HG02885 (cell line): ENCODE data around the gene ZFTA.
"Not testable (repeated sequence)": the region's sequence is repeated elsewhere in the genome, so short reads cannot be mapped to it uniquely, and the experiment has no call there.

Experiments
- ATAC-seq: cut with Tn5 transposase; IDR thresholded peaks from one replicate; pipeline ENCODE4 v1.9.1; 2021; ENCODE audit warnings: mild to moderate bottlenecking; ENCODE audit not compliant: unreplicated experiment, poor library complexity

The ZFTA gene

GRCh38 chr11:63768237-63769041 is at the start of gene ZFTA:
ZFTA (minus strand) TSS chr11:63768775; CDS start chr11:63768622, 153 bp downstream.
- peak; percentile 70 for ATAC-seq

DNA sequence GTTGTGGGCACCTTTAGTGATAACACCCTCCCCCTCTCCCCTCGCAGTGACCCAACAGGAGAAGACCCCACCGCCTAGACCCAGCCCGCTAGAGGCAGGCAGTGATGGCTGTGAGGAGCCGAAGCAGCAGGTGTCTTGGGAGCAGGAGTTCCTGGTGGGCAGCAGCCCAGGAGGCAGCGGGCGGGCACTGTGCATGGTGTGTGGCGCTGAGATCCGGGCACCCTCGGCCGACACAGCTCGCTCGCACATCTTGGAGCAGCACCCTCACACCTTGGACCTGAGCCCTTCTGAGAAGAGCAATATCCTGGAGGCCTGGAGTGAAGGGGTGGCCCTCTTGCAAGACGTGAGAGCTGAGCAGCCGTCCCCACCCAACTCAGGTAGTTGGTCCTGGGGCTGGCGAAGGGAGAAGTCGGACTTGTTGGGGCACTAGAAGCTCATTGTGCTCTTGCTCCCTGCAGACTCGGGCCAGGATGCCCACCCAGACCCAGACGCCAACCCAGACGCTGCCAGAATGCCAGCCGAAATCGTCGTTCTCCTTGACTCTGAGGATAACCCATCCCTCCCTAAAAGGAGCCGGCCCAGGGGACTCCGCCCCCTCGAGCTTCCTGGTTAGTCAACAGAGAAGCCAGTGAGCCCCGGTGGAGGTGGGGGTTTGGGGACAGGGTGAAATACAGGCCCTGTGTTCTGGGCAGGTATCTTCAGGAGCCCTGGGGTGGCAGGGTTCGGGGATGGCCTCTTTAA is 49.4 kb upstream of the ZFTA start:
- ATAC-seq = no peak

- ATAC-seq = no peak
Measured at GRCh38 chr11:63816732-63817131, 48.2 kb upstream of the ZFTA start.

- no peak for ATAC-seq
Measured at GRCh38 chr11:63816166-63816565, 47.6 kb upstream of the ZFTA start.

GRCh38 chr11:63814383-63814736 is 45.8 kb upstream of the ZFTA start:
- no peak for ATAC-seq

GRCh38 chr11:63813563-63814382 is 45.2 kb upstream of the ZFTA start:
- ATAC-seq = peak; percentile 33

- peak; percentile 89 for ATAC-seq
Measured at GRCh38 chr11:63813035-63813562, 44.5 kb upstream of the ZFTA start, which contains the start of gene SPINDOC. SPINDOC (plus strand) TSS chr11:63813456; CDS start chr11:63813687, 231 bp downstream.

DNA sequence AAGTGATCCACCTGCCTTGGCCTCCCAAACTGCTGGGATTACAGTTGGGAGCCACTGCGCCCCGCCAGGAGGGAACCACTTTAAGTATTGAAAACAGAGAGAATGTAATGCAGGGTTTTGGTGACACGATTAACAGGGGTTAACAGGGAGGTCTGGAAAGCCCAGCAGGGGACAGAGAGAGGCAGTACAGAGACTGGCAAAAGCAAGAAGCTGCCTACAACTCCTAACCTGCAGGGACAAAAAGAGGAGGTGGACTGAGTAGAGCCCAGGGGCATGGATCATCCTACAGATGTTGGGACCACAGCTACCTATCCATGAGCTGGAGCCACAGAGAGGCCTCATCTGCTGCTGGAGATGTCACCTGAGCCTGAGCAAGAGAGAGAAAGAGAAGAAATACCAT is 42.9 kb upstream of the ZFTA start:
- ATAC-seq = no peak

DNA sequence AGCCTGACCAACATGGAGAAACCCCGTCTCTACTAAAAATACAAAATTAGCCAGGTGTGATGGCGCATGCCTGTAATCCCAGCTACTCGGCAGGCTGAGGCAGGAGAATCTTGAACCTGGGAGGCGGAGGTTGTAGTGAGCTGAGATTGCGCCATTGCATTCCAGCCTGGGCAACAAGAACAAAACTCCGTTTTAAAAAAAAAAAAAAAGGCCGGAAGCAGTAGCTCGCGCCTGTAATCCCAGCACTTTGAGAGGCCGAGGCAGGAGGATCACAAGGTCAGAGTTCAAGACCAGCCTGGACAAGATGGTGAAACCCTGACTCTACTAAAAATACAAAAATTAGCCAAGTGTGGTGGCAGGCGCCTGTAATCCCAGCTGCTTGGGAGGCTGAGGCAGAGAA is 41.8 kb upstream of the ZFTA start:
- ATAC-seq = not testable (repeated sequence)

GRCh38 chr11:63805844-63806415 is 37.4 kb upstream of the ZFTA start:
- no peak for ATAC-seq

DNA sequence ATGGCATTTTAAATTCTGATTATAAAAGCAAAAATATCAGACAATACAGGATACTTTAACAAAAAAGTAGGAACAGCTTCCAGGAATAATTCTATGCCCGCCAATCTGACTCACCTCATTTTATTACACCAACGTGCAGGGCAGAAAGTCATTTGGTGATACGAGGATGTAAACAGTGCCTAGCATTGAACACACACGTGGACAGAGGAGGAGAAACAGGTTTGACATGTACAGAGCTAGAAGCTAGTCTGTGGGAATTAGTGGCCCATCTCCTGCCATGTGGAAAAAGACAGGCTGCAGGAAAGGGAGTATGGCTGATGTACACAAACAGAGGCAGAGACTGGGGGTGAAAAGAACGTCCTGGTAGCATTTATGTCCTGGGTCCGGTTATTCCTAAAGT is 35.7 kb upstream of the ZFTA start:
- ATAC-seq = no peak

DNA sequence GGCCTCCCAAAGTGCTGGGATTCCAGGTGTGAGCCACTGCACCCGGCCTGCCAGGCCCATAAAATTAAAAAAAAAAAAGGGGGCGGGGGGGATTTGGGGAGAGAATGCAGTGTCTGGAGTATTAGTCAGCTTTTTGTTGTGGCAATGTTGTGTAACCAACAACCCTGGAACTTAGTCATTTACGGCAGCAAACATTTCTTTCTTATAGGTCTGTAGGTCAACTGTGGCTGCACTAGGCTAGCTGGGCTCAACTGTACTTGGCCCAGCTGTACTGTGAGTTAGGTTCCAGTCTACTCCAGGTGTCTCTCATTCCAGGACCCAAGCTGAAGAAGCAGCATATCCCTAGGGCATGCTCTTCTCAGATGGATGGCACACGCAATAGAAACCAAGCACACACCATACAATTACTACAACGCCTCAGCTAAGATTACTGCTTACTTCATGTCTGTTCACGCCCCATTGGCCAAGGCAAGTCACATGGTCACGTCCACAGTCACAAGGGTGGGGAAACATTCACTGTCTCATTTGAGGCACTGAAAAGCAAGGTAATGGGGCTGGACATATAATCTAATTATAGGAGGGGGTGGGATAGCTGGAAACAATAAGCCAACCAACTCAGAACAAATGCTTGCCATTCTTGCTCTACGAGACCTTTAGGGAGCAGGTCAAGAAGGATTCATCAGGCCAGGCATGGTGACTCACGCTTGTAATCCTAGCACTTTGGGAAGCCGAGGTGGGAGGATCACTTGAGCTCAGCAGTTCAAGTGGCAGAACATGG is 34.3 kb upstream of the ZFTA start:
- no peak for ATAC-seq

GRCh38 chr11:63800921-63801320 is 32.3 kb upstream of the ZFTA start:
- no peak for ATAC-seq

GRCh38 chr11:63795066-63795465 is 26.5 kb upstream of the ZFTA start:
- ATAC-seq = no peak

DNA sequence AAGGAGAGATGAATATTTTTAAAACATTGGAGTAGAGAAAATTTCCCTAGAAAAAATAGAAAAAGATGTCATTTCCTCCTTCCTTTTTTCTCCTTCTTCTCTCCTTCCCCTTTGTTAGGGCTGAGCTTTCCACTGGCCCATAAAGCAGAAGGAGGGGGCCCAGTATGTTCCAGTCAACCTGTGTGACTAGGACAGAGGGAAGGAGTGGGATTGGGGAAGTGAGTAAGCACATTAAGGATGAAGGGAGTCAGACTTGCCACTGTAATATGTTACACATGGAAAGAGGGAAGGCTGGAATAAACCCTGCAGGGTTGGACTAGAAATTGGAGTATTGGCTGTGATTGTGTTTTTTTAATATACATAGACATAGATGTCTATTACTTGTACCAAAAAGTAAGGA is 24.6 kb upstream of the ZFTA start:
- no peak for ATAC-seq

DNA sequence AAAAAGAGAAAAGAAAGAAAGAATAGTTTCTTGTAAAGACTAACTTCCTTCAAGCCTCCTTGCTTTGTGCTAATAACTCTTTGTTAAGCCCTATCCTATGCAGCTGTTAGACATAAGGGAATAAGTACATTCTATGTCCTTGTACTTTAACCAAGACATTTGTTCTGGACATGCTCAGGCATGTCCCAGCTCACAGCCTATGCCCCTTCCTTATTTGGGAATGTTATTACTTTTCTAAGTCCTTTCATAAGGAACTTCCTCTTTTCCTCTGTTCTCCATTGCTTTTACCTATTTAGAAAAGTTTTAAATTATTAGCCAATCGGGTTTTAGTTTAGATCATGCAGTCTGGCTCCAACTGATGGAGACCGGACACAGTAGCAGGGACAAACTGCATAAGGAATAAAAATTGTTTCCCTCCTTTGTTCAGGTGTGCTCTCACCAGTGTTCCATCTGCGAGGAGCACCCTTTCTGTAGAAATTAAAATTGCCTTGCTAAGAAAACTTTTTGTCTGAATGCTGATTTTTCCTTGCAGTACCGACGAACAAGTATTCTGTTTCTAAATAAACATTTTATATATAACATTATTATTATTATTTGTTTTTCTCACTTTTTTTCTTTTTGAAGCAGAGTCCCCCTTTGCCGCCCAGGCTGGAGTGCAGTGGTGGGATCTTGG is 23.1 kb upstream of the ZFTA start:
- no peak for ATAC-seq

GRCh38 chr11:63785823-63786222 is 17.2 kb upstream of the ZFTA start:
- no peak for ATAC-seq

DNA sequence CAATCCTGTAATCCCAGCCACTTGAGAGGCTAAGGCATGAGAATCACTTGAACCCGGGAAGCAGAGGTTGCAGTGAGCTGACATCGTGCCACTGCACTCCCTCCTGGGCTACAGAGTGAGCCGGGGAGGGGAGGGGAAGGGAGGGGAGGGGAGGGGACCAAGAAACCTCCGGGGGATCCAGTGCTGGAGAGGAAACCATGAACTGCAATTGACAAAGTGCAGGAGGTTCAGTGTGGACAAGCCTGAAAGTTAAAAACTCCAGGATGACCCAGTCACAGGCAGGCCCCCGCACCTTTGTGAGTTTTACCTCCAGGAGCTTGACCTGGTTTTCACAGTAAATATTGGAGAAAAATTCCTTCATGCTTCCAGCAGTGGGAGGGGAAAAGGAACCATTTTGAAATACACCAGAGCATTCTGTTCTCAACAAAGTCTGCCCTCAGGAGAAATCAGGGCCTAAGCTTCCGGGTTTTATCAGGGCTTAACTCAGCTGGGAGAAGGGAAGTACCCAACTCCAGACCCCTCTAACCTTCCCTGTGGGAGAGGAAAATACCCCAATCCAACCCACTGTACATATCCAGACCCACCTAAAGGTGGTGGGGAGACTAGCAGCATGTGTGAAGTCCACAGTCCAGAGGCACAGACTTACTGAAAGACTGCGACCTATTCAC is 15.5 kb upstream of the ZFTA start:
- ATAC-seq = no peak
